KMS-11 (cell line): Measurements from ENCODE around the gene CC2D2B.

Source experiments
- H2AFZ ChIP-seq: fragments of 200-600 bp; sonication (generic); 2 replicates; pipeline ENCODE4 v1.6.1; 2016; ENCODE audit warnings: antibody characterized with exemption, mixed run types, low read depth
- H3K27ac ChIP-seq: fragments of 200-600 bp; sonication (generic); 2 replicates; pipeline ENCODE4 v1.6.1; 2016; ENCODE audit warnings: mild to moderate bottlenecking, mixed run types
- H3K27me3 ChIP-seq: fragments of 200-600 bp; sonication (generic); 2 replicates; pipeline ENCODE4 v1.6.1; 2017; ENCODE audit warnings: mild to moderate bottlenecking, low read depth, mixed run types, moderate library complexity; ENCODE audit not compliant: insufficient read depth
- H3K36me3 ChIP-seq: fragments of 200-600 bp; sonication (generic); 2 replicates; pipeline ENCODE4 v1.6.1; 2017; ENCODE audit warnings: mild to moderate bottlenecking, mixed run types; ENCODE audit not compliant: insufficient read depth
- H3K4me1 ChIP-seq: fragments of 200-600 bp; sonication (generic); 2 replicates; pipeline ENCODE4 v1.6.1; 2016; ENCODE audit warnings: mild to moderate bottlenecking, low read depth, mixed run types; ENCODE audit not compliant: poor library complexity, severe bottlenecking
- H3K4me2 ChIP-seq: fragments of 200-600 bp; sonication (generic); 2 replicates; pipeline ENCODE4 v1.7.0; 2016; ENCODE audit warnings: mild to moderate bottlenecking, mixed run types
- H3K4me3 ChIP-seq: fragments of 200-600 bp; sonication (generic); IDR thresholded peaks from 2 replicates; pipeline ENCODE4 v1.6.1; 2017; ENCODE audit warnings: low read depth, low read length, mixed read lengths; ENCODE audit not compliant: insufficient read depth
- H3K79me2 ChIP-seq: fragments of 200-600 bp; sonication (generic); 2 replicates; pipeline ENCODE4 v1.6.1; 2016; ENCODE audit warnings: low read depth, mixed run types; ENCODE audit not compliant: insufficient read depth
- H3K9ac ChIP-seq: fragments of 200-600 bp; sonication (generic); 2 replicates; pipeline ENCODE4 v1.6.1; 2016; ENCODE audit warnings: mild to moderate bottlenecking, mixed run types
- H4K20me1 ChIP-seq: fragments of 200-600 bp; sonication (generic); 2 replicates; pipeline ENCODE4 v1.6.1; 2016; ENCODE audit warnings: mild to moderate bottlenecking, mixed run types; ENCODE audit not compliant: insufficient read depth
- TF ChIP-seq, protein P1 (sequence below): fragments of 200-600 bp; sonication (generic); conservative IDR thresholded peaks from 2 replicates; pipeline ENCODE4 v1.6.1; 2017; ENCODE audit warnings: low read depth, mild to moderate bottlenecking, antibody characterized with exemption, low read length, moderate library complexity, mixed read lengths

The CC2D2B gene

DNA sequence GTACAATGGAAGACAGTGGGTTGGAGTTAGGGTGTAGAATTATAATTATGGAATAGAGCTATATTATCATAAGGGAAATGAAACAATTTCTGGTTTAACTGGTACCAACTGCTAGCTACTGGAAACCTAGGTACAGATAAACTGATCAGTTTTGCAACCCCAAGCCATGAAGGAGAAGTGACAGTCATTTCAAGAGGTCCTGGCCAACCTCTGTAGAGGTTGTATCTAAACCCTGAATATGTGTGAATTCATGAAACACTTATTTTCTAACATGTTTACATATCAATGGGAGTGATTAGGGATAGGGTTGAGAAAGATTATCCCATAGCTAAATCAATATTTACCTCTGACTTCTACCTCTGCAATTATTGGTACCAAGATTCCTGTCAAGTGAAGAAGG is 29.9 kb upstream of the CC2D2B start:
- H2AFZ ChIP-seq = no peak overlapping the region
- no peak overlapping the region for H3K4me2 ChIP-seq
- no peaks in the 10 kb centered on the region for H3K27me3 ChIP-seq
- H3K36me3 ChIP-seq = no peaks in the 10 kb centered on the region
- no peak overlapping the region for H3K4me3 ChIP-seq
- H3K9ac ChIP-seq = no peak overlapping the region
- no peaks in the 10 kb centered on the region for H3K79me2 ChIP-seq
- H3K4me1 ChIP-seq = no peaks in the 10 kb centered on the region
- no peaks in the 10 kb centered on the region for H4K20me1 ChIP-seq
- H3K27ac ChIP-seq = no peak overlapping the region
- TF ChIP-seq, protein P1, sequence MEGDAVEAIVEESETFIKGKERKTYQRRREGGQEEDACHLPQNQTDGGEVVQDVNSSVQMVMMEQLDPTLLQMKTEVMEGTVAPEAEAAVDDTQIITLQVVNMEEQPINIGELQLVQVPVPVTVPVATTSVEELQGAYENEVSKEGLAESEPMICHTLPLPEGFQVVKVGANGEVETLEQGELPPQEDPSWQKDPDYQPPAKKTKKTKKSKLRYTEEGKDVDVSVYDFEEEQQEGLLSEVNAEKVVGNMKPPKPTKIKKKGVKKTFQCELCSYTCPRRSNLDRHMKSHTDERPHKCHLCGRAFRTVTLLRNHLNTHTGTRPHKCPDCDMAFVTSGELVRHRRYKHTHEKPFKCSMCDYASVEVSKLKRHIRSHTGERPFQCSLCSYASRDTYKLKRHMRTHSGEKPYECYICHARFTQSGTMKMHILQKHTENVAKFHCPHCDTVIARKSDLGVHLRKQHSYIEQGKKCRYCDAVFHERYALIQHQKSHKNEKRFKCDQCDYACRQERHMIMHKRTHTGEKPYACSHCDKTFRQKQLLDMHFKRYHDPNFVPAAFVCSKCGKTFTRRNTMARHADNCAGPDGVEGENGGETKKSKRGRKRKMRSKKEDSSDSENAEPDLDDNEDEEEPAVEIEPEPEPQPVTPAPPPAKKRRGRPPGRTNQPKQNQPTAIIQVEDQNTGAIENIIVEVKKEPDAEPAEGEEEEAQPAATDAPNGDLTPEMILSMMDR = no peak

DNA sequence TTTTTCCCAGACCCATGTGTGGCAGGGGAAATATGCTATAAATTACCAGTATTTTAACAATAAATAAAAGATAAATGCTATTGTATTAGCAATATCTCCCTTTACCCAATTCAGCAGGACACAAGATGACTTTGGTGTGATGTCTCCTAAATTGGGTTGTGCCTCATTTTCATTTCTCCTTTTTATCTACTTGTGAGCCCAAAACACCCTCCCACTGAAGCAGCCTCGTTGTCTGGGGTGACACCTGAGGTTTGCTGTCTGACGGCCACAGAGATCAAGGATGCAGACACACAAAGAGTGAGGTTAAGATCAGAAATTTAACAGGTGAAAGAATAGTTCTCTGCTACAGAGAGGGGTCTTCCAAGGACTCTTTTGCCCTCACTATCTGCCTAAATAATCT is 27.1 kb upstream of the CC2D2B start:
- no peak overlapping the region for H3K4me2 ChIP-seq
- no peaks in the 10 kb centered on the region for H3K79me2 ChIP-seq
- H4K20me1 ChIP-seq = no peaks in the 10 kb centered on the region
- H2AFZ ChIP-seq = no peak overlapping the region
- H3K36me3 ChIP-seq = no peaks in the 10 kb centered on the region
- no peak overlapping the region for H3K27ac ChIP-seq
- TF ChIP-seq, protein P1 = no peak
- no peaks in the 10 kb centered on the region for H3K4me1 ChIP-seq
- no peak overlapping the region for H3K9ac ChIP-seq
- H3K4me3 ChIP-seq = no peak overlapping the region
- no peaks in the 10 kb centered on the region for H3K27me3 ChIP-seq

DNA sequence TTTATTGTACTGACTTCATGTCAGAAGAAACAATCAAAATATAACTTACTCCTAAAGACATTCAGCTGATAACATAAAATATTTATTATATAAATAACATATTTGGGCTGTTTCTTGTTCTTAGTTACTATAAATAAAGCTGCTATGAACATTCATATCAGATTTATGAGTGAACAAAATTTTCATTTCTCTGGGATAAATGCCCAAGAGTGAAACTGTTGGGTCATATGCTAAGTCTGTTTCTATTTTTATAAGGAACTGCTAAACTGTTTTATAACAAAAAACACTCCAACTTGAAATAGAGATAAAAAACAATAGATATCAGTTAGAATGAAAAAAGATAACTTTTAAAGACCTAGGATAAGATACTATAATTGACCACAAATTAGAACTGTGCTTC is 26.5 kb upstream of the CC2D2B start:
- no peak overlapping the region for H3K27ac ChIP-seq
- H4K20me1 ChIP-seq = no peaks in the 10 kb centered on the region
- H3K9ac ChIP-seq = no peak overlapping the region
- no peak overlapping the region for H3K4me2 ChIP-seq
- H2AFZ ChIP-seq = no peak overlapping the region
- no peaks in the 10 kb centered on the region for H3K79me2 ChIP-seq
- TF ChIP-seq, protein P1 = no peak
- no peaks in the 10 kb centered on the region for H3K27me3 ChIP-seq
- H3K36me3 ChIP-seq = no peaks in the 10 kb centered on the region
- H3K4me1 ChIP-seq = no peaks in the 10 kb centered on the region
- H3K4me3 ChIP-seq = no peak overlapping the region

DNA sequence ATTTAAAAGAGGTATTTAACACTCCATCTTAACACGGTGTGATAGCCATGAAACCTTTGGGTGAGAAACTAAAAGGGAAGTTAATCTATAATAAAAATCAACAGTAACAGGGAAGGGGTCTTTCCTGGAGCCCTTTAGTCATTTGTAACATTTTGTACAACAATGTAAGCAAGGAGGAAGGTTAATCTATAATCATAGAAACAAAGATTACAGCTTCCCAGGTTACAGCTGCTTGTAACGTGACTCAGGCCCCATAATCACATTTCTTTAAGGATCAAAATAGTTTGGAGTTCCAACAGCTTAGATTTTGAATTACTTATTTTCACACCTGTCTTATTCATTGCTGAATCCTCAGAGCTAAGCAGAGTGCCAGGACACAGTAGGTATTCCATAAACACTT is 17.9 kb upstream of the CC2D2B start:
- H3K79me2 ChIP-seq = no peaks in the 10 kb centered on the region
- no peaks in the 10 kb centered on the region for H3K27me3 ChIP-seq
- TF ChIP-seq, protein P1 = no peak
- H3K27ac ChIP-seq = no peak overlapping the region
- H4K20me1 ChIP-seq = no peaks in the 10 kb centered on the region
- no peaks in the 10 kb centered on the region for H3K36me3 ChIP-seq
- H3K4me1 ChIP-seq = no peaks in the 10 kb centered on the region
- H3K4me2 ChIP-seq = no peak overlapping the region
- no peak overlapping the region for H2AFZ ChIP-seq
- no peak overlapping the region for H3K4me3 ChIP-seq
- no peak overlapping the region for H3K9ac ChIP-seq
